HG02571 (cell line): ENCODE measurements around the gene PEX14.

Experiments used
- ATAC-seq: cut with Tn5 transposase; IDR thresholded peaks from one replicate; pipeline ENCODE4 v1.9.1; 2021; ENCODE audit warnings: mild to moderate bottlenecking, moderate library complexity; ENCODE audit not compliant: unreplicated experiment

The PEX14 gene

DNA sequence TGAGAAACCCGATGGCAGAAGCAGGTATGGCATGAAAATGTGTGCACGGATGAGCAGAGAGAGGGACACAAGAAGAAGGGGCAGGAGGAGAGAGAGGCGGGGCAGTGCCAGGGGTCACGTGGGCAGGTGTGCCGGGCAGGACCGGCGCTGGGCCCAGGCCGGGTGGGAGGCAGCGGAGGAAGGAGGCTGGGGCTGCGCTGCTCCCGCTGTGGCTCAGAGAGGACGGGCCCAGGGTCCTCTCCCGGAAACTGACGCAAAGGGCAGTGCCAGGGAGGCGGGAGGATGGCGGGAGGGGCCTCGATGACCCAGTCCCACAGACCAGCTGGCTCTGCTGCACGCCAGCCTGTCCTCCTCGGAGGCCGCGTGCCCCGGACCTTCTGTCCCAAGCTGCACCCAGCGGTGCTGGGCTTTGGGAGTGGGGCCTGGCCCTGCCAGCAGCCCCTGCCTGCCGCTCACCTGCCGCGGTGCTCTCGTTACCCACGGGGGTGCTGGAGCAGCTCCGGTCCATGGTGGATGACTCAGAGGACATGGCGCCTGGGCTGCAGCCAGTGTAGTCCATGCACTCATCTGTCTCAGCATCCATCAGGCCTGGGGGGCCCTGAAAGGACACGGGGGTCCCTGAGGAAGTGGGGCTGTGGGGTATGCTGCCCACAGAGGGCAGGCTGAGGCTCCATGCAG is 167.8 kb downstream of the PEX14 start:
- ATAC-seq: no peak

DNA sequence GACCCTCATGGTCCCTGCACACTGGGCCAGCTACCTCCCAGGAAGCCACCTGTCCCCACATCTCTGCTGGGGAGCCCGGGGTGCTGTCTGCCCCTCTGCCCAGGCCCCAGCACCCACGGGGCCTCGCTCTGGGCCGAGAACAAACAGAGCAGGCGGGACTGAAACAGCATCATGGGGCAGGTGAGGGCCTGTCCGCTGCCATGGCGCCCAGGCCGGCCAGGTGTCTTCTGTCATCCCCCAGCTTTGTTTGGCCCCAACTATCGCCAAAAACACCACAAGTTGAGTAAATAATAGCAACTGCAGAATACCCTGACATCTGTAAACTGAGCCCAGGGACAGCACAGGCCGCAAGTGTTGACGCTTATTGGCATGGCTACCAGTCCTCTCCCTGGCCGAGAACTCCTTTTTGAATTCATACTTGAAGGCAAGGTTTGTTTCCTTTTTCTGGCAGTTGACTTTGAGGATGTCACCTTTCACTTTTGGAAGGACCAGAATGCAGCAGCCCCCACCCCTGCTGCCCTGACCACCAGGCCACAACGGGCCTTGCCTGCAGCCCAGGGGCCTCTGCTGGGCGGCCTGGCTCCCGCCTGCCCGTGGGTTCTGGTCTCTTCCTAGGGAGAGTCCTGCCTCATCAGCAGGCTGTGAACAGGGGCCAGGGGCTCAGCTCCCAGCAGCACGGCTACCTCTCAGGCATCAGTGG is 169.0 kb downstream of the PEX14 start:
- ATAC-seq: no peak

DNA sequence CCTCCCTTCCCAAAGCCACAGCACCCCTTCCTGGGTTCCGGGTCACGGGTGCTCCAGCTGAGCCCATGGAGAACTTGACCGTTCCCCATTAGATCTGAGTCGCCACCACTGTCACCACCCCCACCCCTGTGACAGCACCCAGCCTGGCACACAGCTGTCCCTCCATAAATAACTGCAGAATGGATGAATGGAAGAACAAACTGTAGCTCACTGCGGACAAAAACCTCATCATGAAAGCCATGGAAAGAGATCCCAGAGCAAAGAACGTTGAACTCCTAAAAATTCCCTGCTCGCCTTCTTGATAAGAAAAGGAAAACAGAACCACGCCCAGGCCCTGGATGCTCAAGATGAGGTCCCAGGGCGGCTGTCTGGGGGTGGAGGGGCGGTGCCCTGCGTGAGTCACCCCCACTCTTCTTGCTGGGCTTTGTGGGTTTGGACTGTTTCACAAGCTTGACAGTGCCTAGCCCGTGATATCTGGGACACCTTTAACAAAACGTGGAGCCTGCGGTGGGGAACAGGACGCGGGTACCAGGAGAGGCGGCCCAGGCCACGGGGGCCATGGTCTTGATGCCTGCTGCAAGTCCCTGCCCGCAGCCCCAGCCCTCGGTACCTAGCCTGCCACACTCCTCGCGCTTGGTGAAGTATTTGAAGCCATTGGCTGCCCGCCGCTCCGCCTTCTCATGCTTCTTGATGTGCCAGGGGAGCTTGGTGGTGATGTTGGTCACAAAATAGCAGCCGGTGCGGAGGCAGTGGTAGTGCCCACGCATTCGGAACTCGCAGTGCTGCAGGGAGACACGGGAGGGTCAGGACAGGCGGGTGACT is 169.8 kb downstream of the PEX14 start:
- ATAC-seq: no peak

DNA sequence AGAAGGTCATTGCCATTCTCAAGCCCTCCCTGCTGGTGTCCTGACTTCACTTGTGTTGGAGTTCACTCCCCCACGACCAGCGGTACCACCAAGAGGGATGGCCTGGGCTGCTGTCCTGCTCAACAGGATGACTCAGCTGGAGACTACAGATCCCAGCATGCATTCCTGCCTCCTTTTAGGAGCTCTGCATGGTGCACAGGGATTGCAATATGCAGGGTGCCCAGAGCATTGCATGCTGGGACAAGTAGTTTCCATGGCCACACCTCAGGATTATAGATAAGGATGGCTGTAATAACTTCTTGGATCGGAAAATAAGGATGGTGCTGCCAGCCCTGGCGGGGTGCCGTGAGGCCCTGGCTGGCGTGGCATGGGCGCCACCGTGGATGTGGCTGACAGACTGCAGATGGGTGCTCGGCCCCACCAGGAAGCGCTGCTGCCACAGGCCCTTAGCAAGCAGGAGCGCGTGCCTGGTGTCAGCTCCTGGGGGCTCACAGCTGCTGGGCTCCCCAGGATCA is 171.7 kb downstream of the PEX14 start:
- ATAC-seq: no peak

DNA sequence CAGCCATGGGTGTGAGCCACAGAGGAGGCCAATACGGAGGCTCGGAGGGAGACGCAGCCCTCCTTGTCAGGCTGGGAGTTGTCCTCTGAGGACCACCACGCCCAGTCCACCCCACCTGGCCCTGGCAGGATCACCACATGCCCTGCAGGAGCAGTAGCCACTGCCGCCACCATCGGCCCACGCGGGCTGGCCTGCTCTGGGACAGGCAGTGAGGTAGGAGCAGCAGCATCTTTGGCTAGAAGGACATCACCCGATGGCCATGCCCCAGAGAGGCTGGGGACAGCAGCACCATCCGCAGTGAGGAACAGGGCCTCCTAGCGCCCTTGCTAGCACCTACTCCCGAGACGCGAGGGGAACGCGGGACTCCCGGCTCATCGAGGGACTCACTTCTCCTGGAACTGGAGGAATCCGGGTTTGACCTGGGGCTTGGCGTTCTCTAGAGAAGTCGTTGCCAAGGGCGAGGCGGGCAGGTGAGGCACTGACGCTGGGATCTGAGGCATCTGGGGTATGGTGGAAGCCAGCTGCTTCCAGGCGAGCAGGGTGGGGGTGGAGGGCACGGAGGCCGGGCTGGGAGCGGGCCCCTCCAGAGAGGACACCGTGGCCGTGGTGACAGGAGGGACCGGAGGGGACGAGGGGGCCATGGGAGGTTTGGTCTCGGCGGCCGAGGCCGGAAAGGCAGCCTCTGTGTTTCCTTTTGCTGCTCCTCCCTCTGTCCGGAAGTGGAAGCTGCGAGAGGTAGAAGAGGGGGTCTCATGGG is 172.8 kb downstream of the PEX14 start:
- ATAC-seq: no peak

DNA sequence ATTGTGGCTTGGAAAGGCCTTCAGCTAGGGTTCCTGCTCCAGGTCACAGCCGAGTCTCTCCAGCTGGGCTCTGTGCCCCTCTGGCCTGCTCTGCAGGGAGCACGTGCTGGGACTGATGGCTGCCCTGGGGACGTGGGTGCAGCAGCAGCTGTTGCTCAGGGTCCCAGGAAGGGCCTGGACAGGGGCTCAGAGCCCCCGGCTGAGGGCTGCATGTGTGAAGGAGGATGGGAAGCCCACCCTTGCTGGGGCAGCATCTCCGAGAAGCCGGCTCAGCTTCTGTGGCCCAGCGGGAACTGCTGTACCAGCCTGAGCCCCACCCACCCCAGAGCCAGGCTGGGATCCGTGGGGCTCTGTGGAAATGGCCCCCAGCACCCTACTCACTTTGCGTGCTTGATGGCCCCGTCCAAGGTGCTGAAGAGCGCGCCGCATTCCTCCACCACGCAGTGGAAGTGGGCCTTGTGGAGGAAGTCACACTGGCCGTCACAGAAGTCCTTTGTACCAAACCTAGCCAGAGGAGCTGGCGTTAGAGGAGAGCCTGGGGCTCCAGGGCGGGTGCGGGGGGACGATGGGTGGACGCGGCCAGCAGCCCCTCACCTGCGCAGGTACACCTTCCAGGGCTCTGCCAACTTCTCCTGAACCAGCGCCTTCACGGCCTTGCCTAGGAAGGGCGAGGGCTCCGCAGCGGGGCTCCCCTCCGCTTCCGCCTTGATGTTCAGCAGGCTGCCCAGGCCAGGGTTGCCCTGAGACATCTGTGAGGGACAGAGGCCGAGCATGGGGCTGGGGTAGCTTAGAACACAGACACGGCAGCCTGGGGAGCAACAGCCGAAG is 174.2 kb downstream of the PEX14 start:
- no peak for ATAC-seq

DNA sequence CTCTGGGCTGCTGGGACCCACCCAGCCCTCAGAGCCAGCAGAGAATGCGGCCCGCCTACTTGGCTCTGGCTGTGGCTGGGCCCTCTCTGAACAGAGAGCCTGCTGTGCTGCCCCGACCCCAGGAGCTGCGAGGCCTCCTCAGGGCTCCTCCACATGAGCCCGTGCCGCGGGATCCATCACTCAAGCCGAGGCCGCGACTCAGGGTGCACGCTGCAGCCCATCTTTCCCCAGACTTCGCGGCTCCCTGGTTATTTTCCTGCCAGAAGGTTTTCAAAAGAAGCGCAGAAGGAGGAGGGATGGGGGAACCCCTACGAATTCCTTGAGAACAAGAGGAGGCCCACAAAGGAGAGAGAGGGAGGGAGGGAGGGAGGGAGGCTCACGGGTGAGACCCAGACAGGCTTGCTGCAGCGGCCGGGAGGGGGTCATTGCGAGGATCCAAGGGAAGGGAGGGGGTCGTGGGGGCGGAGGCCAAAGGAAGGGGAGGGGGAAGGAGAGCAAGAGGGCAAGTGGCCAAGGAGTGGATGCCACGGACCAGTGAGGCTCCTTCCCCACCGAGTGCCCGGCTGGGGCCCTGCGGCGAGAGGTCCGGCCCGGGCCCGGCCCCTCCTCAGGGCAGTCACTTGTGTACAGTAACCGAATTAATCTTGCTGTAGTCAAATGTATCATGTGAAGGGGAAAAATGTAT is 174.9 kb downstream of the PEX14 start:
- ATAC-seq: no peak

DNA sequence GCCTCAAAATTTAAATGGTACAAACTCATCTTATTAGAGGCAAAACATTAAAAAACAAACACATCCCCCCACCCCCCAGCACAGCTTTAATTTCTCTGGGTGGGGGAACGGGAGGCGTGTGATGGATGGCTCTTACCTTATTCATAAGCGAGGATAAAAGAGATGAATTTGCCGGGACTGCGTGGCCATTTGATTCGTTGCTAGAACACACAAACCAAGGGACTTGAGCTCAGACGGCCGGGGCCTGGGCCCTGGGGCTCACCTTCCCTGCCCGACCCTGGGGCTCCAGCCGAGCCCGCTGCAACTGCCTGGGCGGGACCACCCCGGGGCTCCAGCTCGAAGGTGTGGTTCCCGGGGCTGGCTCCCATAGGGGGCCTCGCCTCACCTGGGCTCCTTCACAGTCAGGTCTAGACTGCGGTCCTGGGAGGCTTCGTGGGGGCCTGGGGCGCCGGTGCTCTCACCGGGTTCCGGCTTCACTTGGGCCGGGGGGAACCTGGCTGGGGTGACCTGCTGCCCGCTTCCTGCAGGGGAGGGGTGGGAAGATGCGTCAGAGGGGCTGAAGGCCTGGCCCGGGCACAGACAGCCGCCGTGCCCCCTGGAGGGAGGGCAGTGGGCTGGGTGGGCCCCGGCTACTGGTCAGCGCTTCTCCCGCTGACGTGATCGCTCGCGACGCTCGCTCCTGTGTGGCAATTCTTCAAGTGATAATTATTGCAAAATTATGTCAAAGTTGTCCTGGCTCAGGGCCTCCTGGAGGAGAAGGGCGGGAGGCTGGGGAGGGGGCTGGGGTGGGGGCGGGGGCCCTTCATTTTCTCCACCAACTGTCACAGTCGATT is 176.0 kb downstream of the PEX14 start:
- ATAC-seq: no peak

DNA sequence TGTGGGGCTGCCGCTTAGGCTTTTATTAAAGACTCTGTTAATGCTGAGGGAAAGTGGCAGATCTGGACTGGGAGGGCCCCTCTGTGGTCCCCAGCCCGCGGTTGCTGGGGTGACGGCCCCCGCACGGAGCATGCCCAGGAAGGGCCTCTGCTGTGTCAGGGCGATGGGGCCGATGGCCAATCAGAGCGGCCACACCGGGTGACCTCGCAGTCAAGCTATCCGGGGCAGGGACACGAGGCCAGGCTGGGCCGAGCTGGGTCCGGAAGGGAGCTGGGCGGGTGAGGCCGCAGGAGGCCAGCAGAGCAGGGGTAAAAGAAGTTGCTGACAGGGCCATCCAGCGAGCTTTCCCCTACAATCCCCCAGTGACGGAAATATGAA is 176.6 kb downstream of the PEX14 start:
- no peak for ATAC-seq

DNA sequence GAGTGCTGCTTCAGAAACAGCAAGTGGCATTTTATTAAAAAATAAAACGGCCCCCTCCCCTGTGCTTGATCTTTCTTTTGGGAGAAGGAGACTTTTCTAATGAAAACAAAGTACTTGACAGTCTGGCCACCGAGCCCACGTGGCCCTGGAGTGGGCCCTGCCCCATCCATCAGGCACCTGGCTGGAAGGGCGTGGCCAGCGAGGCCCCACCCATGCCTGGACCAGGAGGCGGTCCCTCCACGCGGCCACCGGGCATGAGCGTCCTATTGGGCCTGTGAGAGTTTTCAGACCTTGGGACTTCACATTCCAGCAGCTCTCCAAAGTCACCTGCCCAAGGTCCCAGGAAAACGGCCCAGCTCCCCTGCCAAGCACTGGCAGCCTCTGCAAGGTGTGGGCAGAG is 177.0 kb downstream of the PEX14 start:
- ATAC-seq: no peak

DNA sequence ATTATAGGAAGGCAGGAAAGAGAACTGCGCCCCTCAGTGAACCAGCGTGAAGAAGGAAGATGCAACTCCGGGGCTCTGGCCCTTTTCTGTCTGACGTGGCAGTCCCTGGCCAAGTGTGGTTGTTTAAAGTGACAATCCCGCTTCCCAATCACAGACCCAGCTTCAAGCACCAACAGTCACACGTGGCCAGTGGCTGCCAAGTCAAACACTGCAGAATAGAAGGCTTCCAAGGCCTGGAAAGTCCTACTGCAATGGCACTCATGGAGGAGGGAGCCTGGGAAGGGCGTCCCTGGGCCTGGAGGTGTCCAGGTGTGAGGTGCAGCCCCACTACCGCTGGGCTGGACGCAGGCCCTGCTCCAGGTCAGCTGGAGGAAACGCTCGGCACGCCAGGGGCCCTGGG is 177.9 kb downstream of the PEX14 start:
- no peak for ATAC-seq

DNA sequence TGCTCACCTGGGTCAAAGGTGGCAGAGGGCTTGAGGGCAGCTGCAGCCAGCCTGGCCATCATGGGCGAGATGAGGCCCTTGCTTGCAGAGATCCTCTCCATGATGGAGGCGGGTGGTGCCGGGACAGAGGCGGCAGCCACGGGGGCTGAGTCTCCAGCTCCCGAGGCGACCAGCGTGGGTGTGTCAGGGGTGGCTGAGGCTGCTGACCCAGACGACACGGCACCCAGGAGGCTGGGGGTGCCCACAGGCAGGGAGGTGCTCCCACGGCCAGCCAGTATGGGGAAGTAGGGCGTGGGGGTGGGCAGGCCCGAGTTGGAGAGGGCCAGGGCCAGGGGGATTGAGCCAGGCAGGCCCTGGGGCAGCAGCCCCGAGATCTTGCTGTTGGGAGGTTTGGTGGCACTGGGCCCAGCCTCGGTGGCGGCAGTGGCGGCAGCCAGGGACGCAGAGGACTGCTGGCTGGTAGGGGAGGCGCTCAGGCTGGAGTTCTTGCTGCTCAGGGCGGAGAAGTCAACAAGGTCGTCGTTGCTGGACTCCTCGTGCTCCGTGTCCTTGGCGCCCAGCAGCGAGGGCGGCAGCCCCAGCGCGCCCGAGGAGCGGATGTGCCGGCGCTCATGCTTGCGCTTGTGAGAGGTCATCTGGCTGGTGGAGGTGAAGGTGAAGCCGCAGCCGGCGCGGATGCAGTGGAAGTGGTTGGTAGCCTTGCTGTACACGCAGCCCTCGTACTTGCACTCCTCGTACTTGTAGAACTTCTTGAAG is 178.8 kb downstream of the PEX14 start:
- no peak for ATAC-seq

DNA sequence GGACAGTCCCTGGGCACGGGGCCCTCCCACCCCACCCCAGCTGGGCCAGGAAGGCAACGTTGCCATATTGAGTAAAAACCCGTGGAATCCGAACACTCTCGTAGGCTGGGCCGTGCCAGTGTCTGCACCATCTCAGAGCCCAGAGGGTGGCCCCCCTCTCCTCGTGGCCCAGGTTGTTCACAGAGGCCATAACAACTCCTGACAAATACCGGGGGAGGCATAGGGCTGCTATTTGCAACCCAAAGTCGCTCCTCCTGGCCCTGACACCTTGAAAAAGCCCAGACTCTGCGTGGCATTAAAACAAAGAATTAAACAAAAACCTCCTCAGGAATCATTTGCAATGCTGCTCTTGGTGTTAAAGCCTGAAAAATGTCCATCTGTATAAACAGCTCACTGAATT is 180.3 kb downstream of the PEX14 start:
- no peak for ATAC-seq

DNA sequence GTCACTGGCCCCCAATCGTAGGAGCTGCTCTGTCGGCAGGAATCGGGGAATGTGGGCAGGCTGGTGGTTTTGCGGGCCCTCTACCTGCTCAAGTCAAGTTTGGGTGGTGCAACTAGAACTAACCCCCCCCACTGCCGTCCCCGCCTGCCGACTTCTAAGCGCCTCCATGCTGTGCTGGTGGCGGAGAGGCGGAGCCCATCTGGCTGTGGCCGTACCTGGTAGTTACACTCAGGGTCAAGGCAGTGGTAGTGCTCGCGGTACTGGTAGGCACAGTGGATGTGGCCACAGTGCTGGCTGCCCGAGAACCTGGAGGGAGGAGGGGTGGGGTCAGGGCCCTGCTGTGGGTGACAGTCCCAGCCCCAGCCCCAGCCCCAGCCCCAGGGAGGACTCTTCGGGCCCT is 181.7 kb downstream of the PEX14 start:
- no peak for ATAC-seq

DNA sequence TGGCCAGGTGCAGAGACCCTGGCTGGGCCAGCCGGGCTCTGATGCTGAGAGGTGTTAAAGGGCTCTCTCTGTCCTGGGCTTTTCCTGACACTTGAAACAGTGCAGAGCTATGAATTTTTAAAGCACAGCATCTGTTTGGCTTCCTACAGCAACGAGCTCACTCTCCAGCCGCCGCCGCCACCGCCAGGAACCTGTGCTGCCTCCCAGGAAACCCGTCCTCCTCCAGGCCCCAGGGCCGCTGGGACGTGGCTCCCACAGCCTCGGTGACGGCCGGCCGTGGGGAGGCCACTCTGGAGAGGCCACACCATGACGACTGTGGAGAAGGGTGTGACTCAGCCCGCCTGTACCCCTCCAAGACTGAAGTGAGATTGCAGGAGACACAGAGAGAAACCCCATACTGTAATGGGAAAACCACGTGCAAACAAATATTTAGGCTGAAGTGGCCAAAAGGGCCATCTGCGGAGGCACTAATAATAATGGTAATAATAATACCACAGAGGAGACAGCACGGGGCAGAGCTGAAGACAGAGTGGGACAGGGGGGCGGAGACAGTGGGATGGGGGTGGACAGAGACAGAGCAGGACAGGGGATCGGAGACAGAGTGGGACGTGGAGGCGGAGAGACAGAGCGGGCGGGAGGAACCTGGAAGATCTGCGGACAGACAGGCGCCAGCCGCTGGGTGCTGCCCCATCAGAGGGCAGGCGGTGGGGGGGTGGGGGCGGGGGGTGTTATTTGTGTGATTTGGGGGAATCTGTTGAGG is 182.5 kb downstream of the PEX14 start:
- ATAC-seq: no peak

DNA sequence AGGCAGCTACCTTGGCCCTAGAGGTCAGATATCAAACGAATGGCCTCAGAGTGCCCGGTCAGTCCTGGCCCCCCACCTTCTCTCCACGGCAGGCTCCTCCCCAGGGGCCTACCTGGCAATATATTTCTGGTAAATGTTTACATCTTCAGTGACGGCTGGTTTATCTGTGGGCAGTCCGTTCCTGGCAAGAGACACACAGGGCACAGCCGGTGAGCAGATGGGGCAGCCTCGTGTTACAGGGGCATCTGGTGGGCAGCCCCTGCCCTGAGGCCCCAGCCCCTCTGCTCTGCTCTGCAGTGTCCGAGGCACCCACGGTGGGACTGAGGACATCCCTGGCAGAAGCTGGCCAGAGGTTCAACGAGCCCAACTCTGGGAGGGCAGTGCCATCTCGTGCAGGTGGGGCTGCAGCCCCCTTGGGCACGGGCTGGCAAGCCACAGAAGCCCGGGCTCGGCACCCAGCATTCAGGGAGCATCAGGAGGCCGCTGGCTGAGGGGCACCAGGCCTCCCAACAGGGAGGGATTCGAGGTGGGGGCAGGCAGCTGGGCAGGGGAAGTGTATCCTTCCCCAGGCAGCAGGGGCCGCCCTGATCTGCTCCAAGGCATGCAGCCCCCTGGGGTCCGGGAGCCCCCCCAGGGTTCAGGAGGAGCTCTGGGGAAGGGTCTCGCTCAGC is 183.8 kb downstream of the PEX14 start:
- ATAC-seq: no peak

DNA sequence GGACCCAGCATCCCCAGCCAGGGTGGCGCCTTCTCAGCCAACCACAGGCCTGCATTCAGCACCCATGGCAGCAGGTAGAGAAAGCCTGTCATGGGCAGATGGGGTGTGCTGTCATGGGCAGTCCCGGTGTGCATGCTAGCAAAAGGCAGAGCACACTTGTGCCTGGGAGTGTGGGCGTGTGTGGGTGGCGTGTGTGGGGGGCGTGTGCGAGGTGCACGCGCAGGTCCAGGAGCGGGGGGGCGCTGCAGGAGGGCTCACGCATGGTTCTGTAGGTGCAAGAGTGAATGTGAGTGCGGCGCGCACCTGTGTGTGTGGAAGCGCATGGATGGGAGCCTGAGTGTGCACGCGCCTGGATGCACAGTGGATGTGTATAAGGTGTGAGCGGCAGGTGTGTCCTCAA is 184.5 kb downstream of the PEX14 start:
- no peak for ATAC-seq
